Stimulated activated CD4-positive, alpha-beta T cell treated with anti-CD3 and anti-CD28 coated beads, Interleukin-1b, Interleukin-23, amount 100 ng/mL, for 1 hour (primary cell): ENCODE data around the gene FAM162A.
A peak's percentile ranks its signal among the peaks of the same experiment; 100 is the strongest.
"Not testable (repeated sequence)": the region's sequence is repeated elsewhere in the genome, so short reads cannot be mapped to it uniquely, and the experiment has no call there.

Experiments
- DNase-seq, 2 donors: peaks; one replicate each; pipeline ENCODE4 v3.0.0-alpha.2; 2020; ENCODE audit warnings: low read depth in 2 of 2

FAM162A gene, protein sequence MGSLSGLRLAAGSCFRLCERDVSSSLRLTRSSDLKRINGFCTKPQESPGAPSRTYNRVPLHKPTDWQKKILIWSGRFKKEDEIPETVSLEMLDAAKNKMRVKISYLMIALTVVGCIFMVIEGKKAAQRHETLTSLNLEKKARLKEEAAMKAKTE

DNA sequence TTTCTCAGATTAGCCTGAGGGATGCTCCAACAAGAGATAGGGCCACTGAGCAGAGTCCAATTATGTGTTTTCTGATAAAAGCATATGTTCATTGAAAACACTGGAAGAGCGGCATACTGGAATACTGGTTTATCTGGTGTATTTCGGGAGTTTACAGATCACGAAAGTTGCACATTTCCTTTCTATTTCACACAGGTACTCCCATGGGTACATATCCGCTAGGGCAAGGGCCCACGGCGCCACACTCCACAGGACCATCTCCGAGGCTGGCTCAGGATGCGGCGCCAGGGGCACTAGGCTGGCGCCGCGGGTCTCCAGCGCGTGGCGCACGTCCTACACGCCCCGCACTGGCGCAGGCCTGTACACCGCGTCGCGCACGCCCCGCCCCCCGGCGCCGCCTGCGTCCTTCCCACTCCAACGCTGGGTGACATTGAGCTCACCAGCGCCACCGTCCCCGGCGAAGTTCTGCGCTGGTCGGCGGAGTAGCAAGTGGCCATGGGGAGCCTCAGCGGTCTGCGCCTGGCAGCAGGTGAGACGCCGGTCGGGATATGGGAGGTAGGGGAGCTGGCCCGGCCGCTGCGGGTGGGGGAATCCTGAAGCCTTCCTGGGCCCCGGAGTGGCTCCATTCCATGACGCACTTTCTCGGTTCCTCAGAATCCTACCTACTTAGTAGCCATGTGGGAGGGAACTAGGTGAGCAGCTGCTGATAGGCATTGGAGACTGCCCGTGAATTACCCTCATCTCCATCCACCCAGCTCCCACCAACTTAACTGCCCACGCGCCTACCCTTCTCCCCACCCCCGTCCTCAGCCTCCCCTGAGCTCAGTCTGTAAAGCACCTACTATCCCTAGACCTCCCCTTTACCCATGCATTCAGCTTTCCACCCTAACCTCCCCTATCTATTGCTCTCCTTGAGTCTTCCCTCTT is at the start of gene FAM162A:
FAM162A (plus strand) TSS at position 412 of the 927 bp plus-strand sequence; CDS start at position 496, 84 bp downstream.
- DNase-seq, result peak; percentile 83 to 86

DNA sequence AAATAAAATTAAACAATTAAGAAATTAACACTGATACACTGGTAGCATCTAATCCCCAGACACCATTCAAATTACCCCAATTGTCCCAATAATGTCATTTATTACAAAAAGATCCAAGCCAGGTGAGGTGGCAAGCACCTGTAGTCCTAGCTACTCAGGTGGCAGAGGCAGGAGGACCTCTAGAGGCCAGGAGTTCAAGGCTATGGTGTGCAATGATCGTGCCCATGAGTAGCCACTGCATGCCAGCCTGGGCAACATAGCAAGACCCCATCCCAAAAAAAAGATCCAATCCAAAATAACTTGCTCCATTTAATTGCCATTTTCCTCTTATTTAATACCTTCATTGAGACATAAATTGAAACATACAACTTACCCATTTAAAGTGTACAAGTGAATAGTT is 41.2 kb upstream of the FAM162A start:
- DNase-seq, result no peak

DNA sequence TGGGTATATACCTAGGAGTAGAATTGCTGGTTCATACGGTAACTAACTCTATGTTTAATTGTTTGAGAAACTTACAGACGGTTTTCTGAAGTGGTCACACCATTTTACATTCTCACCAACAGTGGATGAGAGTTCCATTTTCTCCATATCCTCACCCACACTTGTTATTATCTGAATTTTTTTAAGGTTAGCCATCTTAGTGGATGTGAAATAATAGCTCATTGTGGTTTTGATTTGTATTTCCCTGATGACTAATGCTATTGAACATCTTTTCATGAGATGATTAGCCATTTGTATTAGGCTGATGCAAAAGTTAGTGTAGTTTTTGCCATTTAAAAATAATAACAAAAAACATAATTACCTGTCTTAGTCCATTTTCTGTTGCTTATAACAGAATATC is 40.3 kb upstream of the FAM162A start:
- no peak for DNase-seq

DNA sequence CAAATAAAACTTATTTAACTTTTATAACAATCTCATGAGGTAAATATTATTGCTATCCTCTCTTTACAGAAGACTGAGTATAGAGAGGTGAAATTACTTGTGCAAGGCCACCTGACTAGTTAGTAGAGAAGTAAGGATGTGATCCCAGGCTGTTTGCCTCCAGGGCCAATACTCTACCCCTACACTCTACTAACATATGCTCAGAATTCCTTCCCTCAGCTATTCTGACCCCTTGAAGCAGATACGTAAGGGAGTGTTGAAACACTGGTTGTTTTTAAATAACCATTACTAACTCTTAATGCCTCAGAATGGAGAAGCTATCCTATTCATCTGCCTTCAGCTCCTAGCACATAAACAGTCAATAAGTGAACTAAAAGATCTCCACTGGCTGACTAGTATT is 34.8 kb upstream of the FAM162A start:
- no peak for DNase-seq

DNA sequence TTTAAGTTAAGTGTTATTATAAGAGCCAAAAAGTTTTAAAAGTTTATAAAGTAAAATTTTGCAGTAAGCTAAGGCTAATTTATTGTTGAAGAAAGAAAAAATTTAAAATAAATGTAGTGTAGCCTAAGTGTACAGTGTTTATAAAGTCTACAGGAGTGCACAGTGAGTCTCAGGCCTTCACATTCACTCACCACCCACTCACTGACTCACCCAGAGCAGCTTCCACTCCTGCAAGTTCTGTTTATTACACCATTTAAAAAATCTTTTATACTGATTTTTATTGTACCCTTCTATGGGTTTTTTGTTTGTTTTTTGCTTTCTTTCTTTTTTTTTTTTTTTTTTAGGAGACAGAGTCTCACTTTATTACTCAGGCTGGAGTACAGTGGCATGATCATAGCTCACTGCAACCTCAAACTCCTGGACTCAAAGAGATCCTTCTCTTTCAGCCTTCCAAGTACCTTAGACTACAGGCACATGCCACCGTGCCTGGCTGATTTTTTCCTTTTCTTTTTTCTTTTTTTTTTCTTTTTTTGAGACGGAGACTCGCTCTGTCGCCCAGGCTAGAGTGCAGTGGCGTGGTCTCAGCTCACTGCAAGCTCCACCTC is 33.1 kb upstream of the FAM162A start:
- no peak for DNase-seq

DNA sequence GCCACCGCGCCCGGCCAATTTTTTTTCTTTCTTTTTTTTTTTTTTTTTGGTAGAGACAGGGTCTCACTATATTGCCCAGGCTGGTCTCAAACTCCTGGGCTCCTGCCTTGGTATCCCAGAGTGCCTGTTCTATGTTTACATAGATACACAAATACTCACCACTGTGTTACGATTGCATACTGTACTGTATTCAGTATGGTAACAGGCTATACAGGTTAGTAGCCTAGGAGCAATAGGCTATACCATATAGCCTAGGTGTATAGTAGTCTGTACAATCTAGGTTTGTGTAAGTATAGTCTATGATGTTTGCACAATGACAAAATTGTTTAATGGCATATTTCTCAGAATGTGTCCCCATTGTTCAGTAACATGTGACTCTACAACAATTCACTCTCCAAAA is 32.4 kb upstream of the FAM162A start:
- no peak for DNase-seq

DNA sequence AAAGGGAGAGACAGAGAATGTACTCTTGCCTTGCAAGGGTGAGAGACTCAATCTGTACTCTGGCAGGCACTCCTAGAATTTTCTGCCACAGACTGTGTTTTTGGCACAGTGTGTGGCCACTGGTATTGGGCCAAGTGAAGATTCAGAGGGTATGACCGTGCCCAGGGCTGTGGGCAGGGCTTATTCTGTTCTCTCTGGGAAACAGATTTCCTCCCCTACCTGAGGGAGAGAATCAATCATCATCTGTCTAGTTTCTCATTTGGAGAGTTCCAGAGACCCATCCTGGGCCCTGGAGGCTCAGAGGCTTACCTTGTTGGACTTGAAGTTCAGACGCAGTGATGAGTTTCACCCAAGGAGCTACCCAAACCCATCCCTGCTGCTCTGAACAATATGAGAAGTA is 30.8 kb upstream of the FAM162A start:
- no peak for DNase-seq

DNA sequence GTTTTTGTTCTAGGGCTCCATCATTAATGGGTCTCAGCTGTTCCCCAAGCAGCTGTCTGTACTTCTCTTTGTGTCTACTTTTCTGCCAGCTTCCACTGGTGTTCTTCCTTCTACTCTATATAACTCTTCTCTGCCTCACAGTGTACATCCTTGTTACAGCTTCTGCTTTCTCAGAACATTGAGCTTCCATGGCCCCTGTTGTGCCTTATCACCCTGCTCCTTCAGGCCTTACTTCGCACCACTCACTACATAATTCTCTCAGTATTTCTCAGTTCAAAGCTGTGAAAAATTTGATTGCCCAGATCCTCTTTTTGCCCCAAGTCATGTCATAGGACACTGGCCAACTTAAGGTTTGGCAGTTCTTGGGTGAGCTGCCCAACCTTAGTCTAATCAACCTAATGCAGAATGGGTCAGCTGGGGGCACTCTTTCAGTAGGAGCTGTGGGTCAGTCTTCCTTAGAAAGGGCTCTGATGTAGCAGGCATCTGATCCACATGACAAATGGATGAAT is 30.0 kb upstream of the FAM162A start:
- no peak for DNase-seq

DNA sequence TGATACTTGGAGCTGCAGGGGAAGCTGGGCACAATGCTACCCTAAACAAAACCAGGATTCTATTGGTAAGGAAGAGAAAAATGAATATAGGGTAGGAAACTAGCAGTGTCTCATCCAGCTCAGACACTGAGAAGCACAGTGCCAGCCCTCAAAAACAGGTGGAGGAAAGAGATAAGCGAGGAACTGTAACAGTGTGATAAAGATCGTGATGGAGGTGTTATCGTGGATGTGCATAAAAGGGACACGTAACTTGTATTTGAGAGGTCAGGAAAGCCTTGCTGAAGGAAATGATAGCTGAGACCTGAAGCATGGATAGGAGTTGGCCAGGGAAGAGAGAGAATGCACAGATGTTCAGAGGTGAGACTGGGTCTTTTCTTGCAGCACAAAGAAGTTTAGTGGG is 28.4 kb upstream of the FAM162A start:
- no peak for DNase-seq

DNA sequence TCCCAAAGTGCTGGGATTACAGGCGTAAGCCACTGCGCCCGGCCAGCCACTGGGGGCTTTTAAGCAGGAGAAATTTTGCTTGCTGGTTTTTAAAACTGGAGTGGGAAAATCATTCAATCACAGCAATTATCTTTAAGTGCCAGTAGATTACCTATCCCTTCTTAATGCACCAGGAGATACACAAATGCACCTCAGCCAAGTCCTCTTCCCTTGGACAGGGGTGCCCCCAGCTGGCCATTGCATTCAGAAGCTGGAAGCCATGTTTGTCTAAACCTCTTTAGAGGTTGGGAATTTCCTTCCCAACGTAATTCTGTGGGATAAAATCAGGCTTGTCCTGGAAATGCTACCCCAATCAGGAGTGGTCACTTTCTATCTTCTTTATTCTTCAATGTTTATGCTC is 27.6 kb upstream of the FAM162A start:
- DNase-seq, result no peak

DNA sequence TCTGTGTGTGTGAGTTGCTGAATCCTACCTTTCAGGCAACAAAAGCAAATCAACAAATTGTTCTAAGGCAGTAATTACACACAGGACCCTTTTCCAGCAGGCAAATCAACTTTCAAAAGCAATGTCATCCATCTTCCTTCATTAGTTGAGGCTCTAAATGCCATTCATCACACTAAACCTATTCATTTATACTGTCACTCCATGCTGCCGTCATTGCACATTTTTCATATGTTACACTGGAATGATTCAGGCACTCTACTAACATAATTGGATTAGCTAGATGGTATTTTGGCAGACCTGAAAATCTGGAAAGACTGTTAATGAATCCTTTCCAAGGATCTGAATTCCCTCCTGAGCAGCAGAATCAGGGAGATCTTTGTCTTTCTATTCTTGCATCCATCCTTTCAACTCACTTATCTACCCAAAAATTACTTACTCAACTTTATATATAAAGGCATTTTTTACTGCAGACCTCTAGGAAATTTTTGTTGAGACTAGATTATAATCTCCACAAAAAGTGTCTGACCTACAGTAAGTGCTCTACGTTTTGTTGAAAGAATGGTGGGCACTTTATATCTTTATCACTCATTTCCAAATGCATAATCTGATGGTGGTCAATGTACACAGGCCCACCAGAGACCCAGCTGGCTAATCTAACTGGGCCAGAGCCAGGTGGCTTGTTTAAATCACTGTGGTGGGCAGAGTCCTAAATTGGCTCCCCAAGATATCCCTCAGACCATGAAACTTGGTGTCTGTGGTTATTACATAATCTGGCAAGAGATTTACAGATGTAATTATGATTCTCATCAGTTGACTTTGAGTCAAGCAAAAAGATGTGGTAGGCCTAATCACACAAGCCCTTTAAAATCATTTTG is 25.9 kb upstream of the FAM162A start:
- no peak for DNase-seq

DNA sequence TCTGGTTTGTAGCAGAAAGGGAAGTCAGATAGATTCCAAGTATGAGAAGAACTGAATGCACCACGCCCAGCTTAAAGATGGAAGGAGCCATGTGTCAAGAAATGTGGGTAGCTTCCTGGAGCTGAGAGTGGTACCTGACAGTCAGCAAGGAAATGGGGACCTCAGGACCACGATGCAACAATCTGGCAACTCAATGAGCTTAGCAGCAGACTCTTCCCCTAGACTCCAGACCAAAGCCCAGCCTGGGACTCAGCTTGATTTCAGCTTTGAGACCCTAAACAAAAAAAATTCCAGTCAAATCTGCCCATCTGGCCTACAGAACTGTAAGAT is 25.3 kb upstream of the FAM162A start:
- DNase-seq, result no peak

DNA sequence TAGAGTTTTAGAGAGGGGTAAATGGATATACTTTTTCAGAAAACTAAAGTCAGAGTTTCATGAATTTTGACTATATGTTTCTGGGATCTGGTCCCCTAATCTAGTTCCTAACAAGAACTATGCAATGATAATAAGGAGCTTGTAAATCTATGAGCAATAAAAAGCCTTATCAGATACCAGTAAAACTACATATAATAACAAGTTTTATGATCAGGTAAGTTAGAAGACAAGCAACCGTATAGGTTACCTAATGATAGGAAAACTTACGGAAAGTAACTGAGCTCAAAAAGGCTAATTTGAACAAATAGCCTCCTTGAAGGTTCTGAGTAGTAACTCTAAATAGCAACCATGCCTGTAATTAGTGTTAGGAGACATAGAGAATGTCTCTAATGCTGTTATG is 22.0 kb upstream of the FAM162A start:
- no peak for DNase-seq

DNA sequence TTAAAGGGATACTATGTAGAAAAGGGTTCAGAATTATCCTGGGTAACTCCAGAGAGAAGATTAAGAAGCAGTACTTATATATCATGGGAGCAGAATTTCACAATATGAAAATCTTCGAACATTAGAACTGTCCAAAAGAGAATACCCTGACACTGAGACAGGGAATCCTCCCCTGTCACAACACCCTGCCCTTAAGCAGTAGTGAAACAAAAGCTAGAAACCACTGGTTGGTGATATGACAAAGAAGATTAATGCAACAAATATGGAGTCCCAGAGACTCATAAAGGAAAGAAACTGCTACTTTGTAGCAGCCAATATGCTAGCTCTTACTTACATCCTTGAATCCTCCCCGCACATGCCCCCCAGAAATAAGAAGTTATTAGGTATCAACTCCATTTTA is 19.5 kb upstream of the FAM162A start:
- DNase-seq, result no peak

DNA sequence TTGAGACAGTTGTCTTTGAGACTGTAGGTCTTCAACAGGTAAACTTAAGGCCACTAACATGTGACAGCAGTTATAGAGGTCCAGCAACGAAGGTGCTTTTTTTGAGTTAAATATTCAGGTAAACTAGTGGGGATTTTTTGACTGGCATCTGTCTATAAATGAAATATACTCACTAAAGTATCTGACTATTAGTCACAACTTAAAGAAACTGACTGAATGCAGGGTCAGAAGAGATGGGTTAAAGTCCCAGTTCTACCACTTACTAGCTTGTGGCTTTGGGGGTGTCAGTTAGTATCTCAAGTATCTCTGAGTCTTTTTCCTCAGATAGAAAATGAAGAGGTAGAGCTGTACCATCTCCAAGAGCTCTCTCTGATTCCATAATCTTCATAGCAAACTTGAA is 18.9 kb upstream of the FAM162A start:
- DNase-seq, result no peak

DNA sequence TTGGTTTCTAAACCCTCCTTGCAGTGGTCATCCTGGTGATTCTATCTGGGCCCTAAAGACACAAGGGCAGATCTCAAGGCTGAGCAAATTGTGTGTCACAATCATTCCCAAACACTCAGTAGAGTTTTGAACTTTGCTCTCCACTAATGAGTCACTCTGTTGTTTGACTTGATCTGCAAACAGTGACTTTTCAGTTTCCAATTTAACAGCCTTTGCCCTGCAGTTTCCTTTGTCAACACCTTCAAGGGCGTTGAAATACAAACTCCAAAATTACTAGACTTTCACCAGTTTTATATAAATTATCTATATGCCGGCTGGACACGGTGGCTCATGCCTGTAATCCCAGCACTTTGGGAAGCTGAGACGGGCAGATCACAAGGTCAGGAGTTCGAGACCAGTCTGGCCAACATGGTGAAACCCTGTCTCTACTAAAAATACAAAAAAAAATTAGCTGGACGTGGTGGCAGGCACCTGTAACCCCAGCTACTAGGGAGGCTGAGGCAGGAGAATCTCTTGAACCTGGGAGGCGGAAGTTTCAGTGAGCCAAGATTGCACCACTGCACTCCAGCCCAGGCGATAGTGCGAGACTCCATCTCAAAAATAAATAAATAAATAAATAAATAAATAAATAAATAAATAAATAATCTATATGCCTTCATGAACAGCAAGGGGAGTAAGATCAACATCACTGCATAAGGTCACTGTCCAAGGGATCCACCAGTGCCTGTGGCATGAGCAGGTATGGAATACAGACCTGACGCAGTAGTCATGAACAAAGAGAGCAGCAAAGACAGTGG is 18.2 kb upstream of the FAM162A start:
- DNase-seq, result not testable (repeated sequence)

DNA sequence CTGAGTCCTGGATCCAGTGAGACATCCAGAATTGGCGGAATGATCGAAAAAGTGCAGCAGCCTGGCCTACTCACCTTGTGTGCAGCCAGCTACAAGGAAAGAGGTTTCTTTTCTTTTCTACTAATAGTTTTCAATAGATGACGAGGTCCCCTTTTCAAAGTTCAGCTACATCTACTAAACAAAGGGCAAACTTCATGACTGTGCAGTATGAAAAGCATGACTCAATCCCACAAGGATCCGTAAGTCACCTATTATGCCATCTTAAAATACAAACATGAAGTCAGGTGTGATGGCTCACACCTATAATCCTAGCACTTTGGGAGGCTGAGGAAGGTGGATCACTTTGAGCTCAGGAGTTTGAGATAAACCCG is 17.6 kb upstream of the FAM162A start:
- DNase-seq, result no peak

DNA sequence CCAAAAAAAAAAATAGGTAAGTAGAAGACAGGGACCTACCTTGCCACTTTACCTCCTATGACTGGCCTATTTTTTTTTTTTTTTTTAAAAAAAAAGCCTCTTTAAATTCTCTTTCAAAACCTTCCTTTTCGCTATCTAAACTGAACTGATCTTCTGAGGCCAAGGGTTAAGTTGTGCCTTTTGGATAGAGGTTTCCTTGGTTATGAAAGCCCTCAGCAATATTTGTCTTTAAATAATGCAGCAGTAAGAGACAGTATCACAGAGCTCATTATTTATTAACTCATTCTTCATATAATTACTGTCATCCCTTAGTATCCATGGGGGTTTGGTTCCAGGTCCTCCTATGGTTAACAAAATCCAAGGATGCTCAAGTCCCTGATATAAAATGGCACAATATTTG is 9.9 kb upstream of the FAM162A start:
- DNase-seq, result no peak

DNA sequence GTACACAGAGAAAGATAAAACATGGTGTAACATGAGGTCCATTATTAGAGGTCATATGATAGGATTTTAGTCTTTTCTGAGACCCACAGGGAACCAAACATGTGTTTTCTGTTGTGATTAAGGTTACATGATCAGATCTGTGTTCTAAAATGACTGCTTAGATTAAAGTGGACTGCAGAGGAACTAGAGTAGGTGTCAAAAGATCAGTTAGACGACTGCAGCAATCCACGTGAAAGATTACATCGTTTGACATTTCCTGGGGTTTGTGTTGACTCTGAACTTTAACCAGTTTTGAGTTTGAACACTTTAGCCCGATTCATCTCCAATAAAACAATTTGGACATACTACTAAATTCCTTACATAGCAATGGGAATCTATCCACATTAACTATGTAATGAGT is 6.0 kb upstream of the FAM162A start:
- no peak for DNase-seq

DNA sequence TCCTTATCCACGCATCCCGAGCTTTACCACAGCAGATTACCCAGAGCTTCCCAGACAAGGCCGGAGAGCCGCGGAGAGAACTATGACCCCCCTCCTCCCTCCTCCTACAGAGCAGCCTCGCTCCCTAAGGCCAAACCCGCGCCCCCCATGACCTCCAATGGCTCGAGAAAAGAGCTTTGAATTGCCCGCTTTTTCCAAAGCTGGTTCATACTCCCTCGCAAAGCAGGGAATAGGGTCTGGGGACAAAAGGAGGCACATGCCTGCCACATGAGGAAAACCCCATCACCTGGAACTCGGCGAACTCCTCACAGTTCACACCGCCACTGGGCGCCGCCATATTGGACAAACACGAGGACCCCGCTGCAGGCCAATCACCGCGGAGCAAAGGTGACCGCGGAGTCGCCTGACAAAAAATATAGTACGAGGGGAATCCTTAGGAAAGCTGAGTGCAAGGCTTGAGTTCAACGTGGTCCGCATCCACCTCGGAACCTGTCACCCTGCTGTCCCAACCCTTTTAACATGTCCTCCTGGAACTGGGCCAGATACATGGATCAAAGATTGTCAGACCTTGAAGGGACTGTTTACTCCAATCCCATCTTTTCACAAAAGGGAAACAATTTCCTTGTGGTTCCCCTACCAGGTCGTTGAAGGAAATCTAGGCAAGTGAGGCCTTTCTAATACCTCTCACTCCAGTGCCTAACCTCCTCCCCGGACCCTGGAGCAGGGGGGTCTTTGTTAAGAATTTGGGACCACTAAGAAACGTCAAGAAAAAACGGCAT is 905 bp upstream of the FAM162A start, which contains the start of gene MIX23:
MIX23 (minus strand) TSS at position 344 of the 779 bp plus-strand sequence; CDS start at position 337, 7 bp downstream.
- peak; percentile 47 to 72 for DNase-seq
